Stimulated activated CD4-positive, alpha-beta T cell treated with anti-CD3 and anti-CD28 coated beads, Interleukin-4, amount 100 ng/mL, for 1 hour (primary cell): Measurements from ENCODE around the gene TTC19.

Experiments
- DNase-seq: peaks from one replicate; pipeline ENCODE4 v3.0.0-alpha.2; 2020

TTC19 gene, protein sequence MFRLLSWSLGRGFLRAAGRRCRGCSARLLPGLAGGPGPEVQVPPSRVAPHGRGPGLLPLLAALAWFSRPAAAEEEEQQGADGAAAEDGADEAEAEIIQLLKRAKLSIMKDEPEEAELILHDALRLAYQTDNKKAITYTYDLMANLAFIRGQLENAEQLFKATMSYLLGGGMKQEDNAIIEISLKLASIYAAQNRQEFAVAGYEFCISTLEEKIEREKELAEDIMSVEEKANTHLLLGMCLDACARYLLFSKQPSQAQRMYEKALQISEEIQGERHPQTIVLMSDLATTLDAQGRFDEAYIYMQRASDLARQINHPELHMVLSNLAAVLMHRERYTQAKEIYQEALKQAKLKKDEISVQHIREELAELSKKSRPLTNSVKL

DNA sequence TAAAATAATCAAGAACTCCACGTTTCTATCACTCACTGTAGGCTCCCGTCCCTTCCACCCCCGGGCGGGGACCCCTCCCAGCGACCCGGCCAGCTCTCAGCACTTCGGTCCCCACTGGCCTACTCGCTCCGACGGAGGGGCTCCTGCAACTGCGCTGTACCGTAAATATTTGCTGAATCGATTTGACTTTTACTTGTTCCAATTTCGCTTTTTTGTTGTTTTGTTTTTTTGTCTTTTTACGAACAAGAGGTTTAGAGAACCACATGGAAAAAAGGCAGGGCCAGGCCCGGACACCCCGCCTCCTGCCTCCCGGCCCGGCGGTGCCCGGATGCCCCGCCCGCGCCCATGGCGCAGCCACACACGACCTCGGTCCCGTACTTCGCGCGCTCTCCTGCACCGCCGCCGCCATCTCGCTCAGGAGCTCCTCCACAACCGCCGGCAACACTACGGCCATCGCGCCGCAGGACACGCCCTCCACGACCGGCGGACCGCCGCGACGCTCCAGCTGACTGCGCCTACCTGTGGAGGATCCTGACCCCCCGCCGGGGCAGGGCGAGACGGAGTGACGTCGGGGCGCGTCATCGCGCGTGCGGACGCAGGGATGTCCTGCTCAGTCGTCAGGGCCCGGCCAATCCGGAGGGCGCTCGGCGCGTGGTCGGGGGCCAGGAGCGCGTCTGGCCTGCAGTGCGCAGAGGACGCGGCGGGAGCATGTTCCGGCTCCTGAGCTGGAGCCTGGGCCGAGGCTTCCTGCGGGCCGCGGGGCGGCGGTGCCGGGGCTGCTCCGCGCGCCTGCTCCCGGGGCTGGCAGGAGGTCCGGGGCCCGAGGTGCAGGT, at the start of gene TTC19, which contains the start of gene ZSWIM7:
TTC19 (plus strand) TSS at position 684 of the 833 bp plus-strand sequence; CDS start at position 709, 25 bp downstream.
ZSWIM7 (minus strand) TSS at position 564 of the 833 bp plus-strand sequence; CDS start at position 454, 110 bp downstream.
- DNase-seq, result peak; percentile 93

DNA sequence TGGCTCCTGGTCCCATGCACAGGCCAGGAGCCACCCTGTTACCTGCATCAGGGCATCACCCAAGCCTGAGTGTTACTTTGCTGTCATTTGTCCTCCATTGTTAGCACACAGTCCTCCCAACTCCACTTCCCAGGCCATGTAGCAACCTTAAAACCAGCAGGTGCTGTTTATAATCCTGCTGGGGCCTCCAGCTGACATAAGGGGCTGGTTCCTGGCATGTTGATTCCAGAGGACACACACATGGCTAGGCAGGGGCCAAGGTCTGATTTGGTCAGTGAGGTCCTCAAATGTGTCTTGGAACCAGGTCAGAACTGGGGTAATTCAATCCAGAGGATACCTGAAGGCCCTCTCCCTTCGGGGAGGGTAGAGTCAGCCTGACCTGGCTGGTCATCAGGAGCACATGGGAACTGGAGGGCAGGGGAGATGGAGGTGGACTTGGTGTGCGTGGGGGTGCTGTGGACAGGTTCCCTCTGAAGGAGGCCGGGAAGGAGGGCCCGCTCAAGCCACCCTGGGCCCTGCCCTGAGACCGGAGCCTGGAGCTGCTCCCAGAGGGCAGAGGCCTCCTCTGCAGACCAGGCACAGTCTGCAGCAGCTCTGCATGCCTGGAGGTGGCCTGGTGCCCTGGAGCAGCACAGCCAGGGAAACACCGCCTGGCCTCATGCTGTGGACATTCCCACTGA, 48.1 kb upstream of the TTC19 start:
- DNase-seq, result no peak

- DNase-seq, result no peak
These were observed 47.5 kb upstream of the TTC19 start for GRCh38 chr17:15952048-15952532.

DNA sequence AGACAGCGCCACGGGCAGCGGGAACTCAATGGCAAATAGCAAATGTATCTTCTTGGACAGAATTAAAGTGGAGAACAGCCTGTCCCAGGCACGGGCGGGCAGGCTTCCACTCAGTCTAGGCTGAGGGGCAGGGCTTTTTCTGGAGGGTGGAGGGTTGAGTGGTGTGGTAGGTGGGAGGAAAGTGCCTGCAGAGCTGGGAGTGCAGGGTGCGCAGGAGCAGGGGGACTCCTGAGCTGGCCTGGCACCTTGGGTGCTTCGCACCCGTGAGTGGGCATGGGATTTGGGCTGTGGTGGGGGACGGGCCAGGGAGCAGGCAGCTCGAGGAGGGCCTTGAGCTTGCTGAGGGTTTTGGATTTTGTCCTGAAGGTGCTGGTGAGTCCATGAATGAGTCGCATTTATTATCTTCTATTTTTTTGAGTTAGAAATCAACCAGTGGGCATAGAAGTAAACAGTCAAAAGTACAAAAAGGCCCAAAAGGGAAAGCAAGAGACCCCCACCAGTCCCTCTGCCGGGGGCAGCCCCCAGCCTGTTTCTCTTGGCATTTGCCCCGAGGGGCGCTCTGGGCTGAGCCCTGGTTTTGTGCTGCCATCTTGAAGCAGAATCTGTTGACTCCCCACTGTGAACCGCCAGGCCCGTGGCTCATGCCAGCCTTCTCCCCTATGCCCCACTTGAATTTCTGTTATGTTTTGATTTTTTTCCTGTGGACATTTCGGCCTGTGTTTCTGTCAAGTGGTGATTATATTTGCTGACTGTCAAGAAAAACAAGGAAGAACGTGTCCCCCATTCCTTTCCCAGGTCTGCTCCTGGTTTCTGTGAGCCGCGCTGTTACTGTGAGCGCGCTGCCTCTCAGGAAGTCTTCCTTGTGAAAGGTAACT, 46.5 kb upstream of the TTC19 start:
- DNase-seq, result no peak

DNA sequence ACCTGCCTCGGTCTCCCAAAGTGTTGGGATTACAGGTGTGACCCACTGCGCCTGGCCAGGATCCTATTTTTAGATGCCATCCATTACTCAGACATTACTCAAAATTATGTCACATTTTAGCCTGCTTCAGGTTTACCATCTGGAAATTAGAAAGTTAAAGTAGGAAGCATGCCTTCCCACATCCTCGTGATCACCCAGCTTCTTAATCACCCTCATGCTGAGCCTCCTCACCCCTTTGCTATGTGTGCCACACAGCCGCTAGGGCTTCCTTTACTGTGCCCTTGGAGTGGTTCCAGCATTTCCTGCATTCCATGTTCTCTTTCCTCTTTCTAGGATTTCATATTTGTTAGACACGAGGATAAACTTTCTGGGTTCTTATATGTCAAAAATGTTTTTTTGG, 45.4 kb upstream of the TTC19 start:
- DNase-seq, result no peak

GRCh38 chr17:15955793-15956541, 43.7 kb upstream of the TTC19 start:
- no peak for DNase-seq

DNA sequence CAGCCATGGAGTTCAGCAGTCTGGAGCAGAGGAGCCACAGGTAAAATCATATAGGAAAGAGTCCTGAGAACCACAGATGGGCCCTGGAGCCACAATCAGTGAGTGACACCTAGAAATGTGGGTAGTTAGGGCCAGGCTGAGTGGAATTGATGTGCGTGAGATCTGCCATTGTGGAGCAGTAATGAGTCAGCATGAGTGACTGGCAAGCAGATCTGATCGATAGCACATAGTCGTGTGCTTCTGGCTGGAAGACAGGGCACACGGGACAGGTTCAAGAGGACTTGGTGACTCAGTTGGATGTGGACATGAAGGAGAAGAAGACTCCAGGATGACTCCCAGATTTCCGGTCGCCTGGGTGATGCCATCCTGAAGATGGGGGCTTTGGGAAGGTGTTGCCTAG, 42.4 kb upstream of the TTC19 start:
- DNase-seq, result no peak

- DNase-seq, result no peak
These were observed 41.9 kb upstream of the TTC19 start for GRCh38 chr17:15957608-15958307.

GRCh38 chr17:15958484-15958854, 41.2 kb upstream of the TTC19 start:
- no peak for DNase-seq

GRCh38 chr17:15963670-15964110, 35.9 kb upstream of the TTC19 start:
- DNase-seq, result no peak

GRCh38 chr17:15965528-15965927, 34.1 kb upstream of the TTC19 start:
- DNase-seq, result no peak

- no peak for DNase-seq
These were observed 33.3 kb upstream of the TTC19 start for GRCh38 chr17:15966183-15966878.

DNA sequence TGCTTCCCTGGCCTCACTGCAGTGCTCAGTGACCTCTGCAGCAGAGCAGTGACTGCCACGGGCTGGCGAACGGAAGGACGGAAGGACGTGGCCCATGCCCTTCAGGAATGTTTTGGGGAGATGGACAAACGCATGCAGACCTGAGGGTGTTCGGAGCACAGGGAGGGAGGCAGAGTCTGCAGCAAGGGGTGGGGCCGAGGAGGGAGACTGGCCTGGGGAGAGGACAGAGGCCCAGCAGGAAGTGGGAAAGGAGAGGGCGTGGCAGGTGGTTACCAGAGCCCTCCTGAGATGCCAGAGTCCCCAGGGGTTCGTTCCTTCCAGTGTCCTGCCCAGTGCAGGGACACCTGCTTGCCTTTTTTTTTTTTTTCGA, 32.8 kb upstream of the TTC19 start:
- no peak for DNase-seq

DNA sequence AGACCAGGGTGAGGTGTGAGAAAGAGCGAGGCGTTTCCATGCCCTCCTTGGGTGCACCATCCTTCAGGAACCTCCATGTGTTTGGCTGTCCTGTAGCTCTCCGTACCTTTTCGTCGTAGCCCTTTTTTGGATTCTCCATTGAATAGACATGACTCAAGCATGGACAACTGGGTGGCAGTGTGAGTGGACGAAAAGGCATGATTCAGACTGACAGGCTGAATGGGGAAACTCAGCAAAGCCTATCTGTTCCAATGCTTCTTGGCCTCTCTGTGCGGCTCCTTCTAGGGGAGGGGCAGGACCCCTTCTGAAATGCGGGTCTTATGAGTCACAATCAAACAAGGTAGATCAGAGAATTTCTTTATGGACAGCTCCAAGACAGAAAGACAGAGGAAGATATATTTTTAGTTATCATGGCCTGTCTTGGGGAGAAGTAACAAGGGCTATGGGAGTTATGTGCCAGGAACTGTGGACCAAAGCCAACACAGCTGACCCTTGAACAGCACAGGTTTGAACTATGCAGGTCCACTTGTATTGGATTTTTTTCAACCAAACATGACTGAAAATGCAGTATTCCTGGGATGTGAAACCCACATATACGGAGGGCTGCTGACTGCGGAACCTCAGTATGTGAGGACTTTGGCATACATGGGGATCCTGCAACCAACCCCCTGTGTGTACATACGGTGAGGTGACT, 31.8 kb upstream of the TTC19 start:
- DNase-seq, result no peak

DNA sequence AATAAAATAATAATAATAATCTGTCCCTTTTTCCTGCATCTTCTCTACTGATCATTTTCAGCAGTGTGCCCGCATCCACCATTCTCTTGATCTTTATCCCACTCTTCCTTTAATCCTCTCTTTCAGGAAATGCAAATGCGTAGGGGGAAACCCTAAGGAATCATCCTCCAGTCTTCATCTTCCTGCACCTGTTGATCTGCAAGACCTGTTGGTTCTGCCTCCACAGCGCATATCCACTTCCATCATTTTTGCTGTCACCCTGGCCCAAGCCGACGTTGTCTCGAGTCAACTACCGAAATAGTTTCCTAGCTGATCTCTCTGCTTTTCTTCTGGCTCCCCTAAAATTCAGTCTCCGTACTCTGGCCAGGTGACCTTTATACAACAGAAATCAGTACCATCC, 30.2 kb upstream of the TTC19 start:
- DNase-seq, result no peak

DNA sequence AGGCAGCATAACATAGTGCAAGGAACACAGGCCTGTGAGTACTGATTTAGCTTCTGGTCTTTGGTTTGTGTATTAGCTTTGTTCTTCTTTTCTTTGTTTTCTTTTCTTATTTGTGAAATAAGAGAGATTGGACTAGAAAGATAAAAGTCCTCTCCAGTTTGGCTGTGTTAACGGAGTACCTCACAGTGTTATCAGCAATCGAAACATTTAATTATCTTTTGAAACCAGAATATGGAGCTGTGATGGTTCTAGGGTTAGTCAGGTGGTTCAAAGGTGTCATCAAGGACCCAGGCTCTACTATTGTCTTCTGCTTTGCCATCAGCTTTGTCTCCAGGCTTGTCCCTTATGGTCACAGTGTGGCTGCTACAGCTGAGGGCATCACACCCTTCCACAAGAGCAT, 29.1 kb upstream of the TTC19 start:
- no peak for DNase-seq

GRCh38 chr17:15971098-15971678, 28.4 kb upstream of the TTC19 start:
- DNase-seq, result no peak

DNA sequence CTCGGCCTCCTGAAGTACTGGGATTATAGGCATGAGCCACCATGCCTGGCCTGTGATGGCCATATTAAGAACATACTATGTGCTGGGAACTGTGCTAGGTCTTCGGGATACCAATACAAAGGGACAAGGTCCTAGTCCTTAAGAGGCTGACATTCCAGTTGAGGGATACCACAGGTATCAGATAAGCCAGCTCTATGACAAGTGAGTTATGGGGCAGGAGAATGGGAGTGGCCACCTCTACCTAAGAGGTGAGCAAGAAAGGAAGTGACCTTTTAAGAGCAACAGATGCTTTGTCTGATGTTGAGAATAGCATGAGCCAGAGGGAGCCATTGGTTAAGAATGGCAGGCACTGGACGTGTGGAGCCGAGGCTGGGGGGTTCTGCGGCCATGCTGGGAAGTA, 27.7 kb upstream of the TTC19 start:
- no peak for DNase-seq

- DNase-seq, result no peak
These were observed 27.1 kb upstream of the TTC19 start for GRCh38 chr17:15972497-15972951.
